GM12878 (cell line): ENCODE data around the gene DNAH11. TPM values are rescaled to one million over a fixed set of nuclear protein-coding genes. Genes with fewer than 3 reads are reported as not detected.

ENCODE experiments used
- ATAC-seq: fragments of 200-7000 bp; cut with Tn5 transposase; 3 replicates; pipeline ENCODE4 v1.9.1; 2020; ENCODE audit warnings: mild to moderate bottlenecking, moderate library complexity
- BruUV-seq: library from RNA; stranded (reverse); fragments of 400-500 nt; replicated peaks from 2 replicates; lab custom pipeline; 2021; lab: Mats Ljungman, UMichigan
- CTCF ChIA-PET: fragments of 300-600 bp; sonication (Branson Sonifier 250); formaldehyde crosslinking; extraction: SDS; loops from one replicate; lab custom pipeline; 2021; ENCODE audit warnings: inconsistent platforms; lab: Yijun Ruan, JAX
- POLR2A ChIA-PET: fragments of 350-600 bp; formaldehyde crosslinking; extraction: SDS; loops from one replicate; lab custom pipeline; 2021; ENCODE audit warnings: inconsistent platforms; lab: Charles Lee
- RAD21 ChIA-PET: fragments of 300-600 bp; sonication (Branson Sonifier 250); formaldehyde crosslinking; loops from one replicate; lab custom pipeline; 2023; ENCODE audit warnings: antibody characterized with exemption; ENCODE audit not compliant: unreplicated experiment; lab: Charles Lee
- SMC1A ChIA-PET: fragments of 300-600 bp; sonication (Branson Sonifier 250); formaldehyde crosslinking; loops from one replicate; lab custom pipeline; 2023; ENCODE audit not compliant: unreplicated experiment, uncharacterized antibody; lab: Charles Lee
- DNase-seq: peaks from one replicate; pipeline ENCODE4 v3.0.0-alpha.2; 2011; ENCODE audit warnings: low read depth, low spot score
- FAIRE-seq: peaks from 3 replicates; lab custom pipeline; 2011; peaks lifted over from hg19 to GRCh38; lab: Jason Lieb, UNC
- H2AFZ ChIP-seq: 2 replicates; pipeline ENCODE4 v1.6.0; 2011; ENCODE audit warnings: low read depth, low read length, control low read depth; ENCODE audit not compliant: control insufficient read depth
- H3K27ac ChIP-seq: 2 replicates; pipeline ENCODE4 v1.5.1; 2011; ENCODE audit warnings: control low read depth; ENCODE audit not compliant: control insufficient read depth, insufficient read depth
- H3K27me3 ChIP-seq, 2 experiments: replicated peaks in 1 of 2; 2 replicates each; pipeline versions ENCODE4 v1.6.0 to v1.6.1; 2011; ENCODE audit warnings: low read length in 1 of 2; ENCODE audit not compliant: control insufficient read depth in 2 of 2, insufficient read depth in 2 of 2
- H3K36me3 ChIP-seq, 2 experiments: 2 replicates each; pipeline ENCODE4 v1.5.1; 2011; ENCODE audit warnings: low read length in 1 of 2; ENCODE audit not compliant: control insufficient read depth in 2 of 2, insufficient read depth in 2 of 2
- H3K4me1 ChIP-seq: 2 replicates; pipeline ENCODE4 v1.6.1; 2011; ENCODE audit warnings: mild to moderate bottlenecking, low read length, moderate library complexity, mixed read lengths; ENCODE audit not compliant: control insufficient read depth, insufficient read depth
- H3K4me2 ChIP-seq: 2 replicates; pipeline ENCODE4 v1.6.0; 2011; ENCODE audit warnings: control low read depth; ENCODE audit not compliant: control insufficient read depth, insufficient read depth
- H3K4me3 ChIP-seq: fragments of 200-600 bp; sonication (generic); 2 replicates; pipeline ENCODE4 v1.5.1; 2016
- H3K79me2 ChIP-seq: 2 replicates; pipeline ENCODE4 v1.6.0; 2011; ENCODE audit warnings: low read length; ENCODE audit not compliant: control insufficient read depth, insufficient read depth
- H3K9ac ChIP-seq: 2 replicates; pipeline ENCODE4 v1.8.0; 2011; ENCODE audit warnings: low read length, control low read depth, mixed read lengths; ENCODE audit not compliant: control insufficient read depth, insufficient read depth
- H3K9me3 ChIP-seq: replicated peaks from 3 replicates; pipeline ENCODE4 v1.5.1; 2011; ENCODE audit warnings: mild to moderate bottlenecking, low read length; ENCODE audit not compliant: control insufficient read depth, insufficient read depth
- H4K20me1 ChIP-seq: 2 replicates; pipeline ENCODE4 v1.6.0; 2011; ENCODE audit not compliant: control insufficient read depth, insufficient read depth
- RAD21 ChIP-seq: IDR thresholded peaks from 2 replicates; pipeline ENCODE4 v1.6.1; 2011; ENCODE audit warnings: mild to moderate bottlenecking, low read depth, low read length, moderate library complexity; ENCODE audit not compliant: insufficient read depth
- SMC3 ChIP-seq: IDR thresholded peaks from 2 replicates; pipeline ENCODE4 v1.6.1; 2011; ENCODE audit warnings: low read length, improper control_type of control experiment, borderline replicate concordance
- SUPT20H ChIP-seq: IDR thresholded peaks from 2 replicates; pipeline ENCODE4 v1.6.1; 2011; ENCODE audit warnings: low read depth, mild to moderate bottlenecking, low read length, moderate library complexity, borderline replicate concordance; ENCODE audit not compliant: control insufficient read depth
- WGBS: methylation state at CpG from one replicate; pipeline ENCODE4 v1.1.6; 2016; ENCODE audit warnings: low lambda C conversion rate; ENCODE audit not compliant: insufficient replicate concordance, insufficient coverage; ENCODE audit errors: missing lambda C conversion rate; 5-methylcytosine and 5-hydroxymethylcytosine counted together
- in situ Hi-C: fragments of 300-500 bp; cut with MboI; formaldehyde crosslinking; loops from 9 replicates; pipeline ENCODE4 v1.14.3; 2018; ENCODE audit warnings: mixed read lengths
- intact Hi-C: fragments of 100-400 bp; cut with micrococcal nuclease; formaldehyde crosslinking; loops from one replicate; pipeline ENCODE4 v1.14.2; 2022; ENCODE audit not compliant: unreplicated experiment
- polyA plus RNA-seq, 11 experiments: library from polyadenylated mRNA; depleted of rRNA in 4 of 11; unstranded in 6 of 11; stranded (reverse) in 5 of 11; fragments of >200 nt; fragmentation: Nextera tagmentation in 4 of 11; fragmentation: Illumina TruSeq in 1 of 11; extraction: Ambion mirVana in 4 of 11; extraction: Trizol in 1 of 11; gene quantifications; 1 replicate in 1 of 11; 2 replicates in 10 of 11; pipeline versions ENCODE4 v1.2.1 to v1.2.3, GENCODE V29; 2011 to 2016; ENCODE audit warnings: inconsistent platforms in 2 of 11, missing spikeins in 2 of 11, low read depth in 1 of 11
- total RNA-seq, 4 experiments: library from RNA; depleted of rRNA in 3 of 4; stranded (reverse); fragments of >200 nt in 3 of 4; fragmentation: Illumina TruSeq in 1 of 4; extraction: Trizol in 1 of 4; gene quantifications; 2 replicates each; pipeline versions ENCODE4 v1.2.1 to v1.2.3, GENCODE V29; 2013 to 2021
- TF ChIP-seq, protein P1 (sequence below), 3 experiments: IDR thresholded peaks in 2 of 3; conservative IDR thresholded peaks in 1 of 3; 2 replicates each; pipeline ENCODE4 v1.5.1; 2011; ENCODE audit warnings: low read depth in 3 of 3, low read length in 3 of 3, mild to moderate bottlenecking in 3 of 3, control low read depth in 2 of 3, moderate library complexity in 2 of 3, inconsistent platforms in 1 of 3, mixed read lengths in 1 of 3; ENCODE audit not compliant: control insufficient read depth in 2 of 3, insufficient read depth in 1 of 3; ENCODE audit errors: extremely low read depth in 1 of 3

DNAH11 gene
- total and polyA plus RNA-seq, 10 of the 15 experiments (the other 5 are each of a cell fraction or from before 2014, with no cell fraction given), result 0.03 to 0.56 (median 0.10) TPM

- H3K27ac ChIP-seq, result no peak overlapping the region
- no peaks in the 10 kb centered on the region for H4K20me1 ChIP-seq
- BruUV-seq, result no TSS peak
- in situ Hi-C loops (loop anchor here (5.0 kb wide), 1 partner anchor 250 kb away; no protein-coding TSS in a partner anchor), intact Hi-C loops (loop anchor here (5.0 kb wide), 1 partner anchor 250 kb away; no protein-coding TSS in a partner anchor)
- TF ChIP-seq RAD21, result peak; percentile 45; the same call in 1 of the 2 replicates
- TF ChIP-seq, protein P1, sequence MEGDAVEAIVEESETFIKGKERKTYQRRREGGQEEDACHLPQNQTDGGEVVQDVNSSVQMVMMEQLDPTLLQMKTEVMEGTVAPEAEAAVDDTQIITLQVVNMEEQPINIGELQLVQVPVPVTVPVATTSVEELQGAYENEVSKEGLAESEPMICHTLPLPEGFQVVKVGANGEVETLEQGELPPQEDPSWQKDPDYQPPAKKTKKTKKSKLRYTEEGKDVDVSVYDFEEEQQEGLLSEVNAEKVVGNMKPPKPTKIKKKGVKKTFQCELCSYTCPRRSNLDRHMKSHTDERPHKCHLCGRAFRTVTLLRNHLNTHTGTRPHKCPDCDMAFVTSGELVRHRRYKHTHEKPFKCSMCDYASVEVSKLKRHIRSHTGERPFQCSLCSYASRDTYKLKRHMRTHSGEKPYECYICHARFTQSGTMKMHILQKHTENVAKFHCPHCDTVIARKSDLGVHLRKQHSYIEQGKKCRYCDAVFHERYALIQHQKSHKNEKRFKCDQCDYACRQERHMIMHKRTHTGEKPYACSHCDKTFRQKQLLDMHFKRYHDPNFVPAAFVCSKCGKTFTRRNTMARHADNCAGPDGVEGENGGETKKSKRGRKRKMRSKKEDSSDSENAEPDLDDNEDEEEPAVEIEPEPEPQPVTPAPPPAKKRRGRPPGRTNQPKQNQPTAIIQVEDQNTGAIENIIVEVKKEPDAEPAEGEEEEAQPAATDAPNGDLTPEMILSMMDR (IDR thresholded peaks at IDR 0.05 in 2 of 3, conservative IDR thresholded peaks at IDR 0.05 in 1 of 3; ENCODE audit: control insufficient read depth in 2 of 3, extremely low read depth in 1 of 3, insufficient read depth in 1 of 3, low read depth in 3 of 3, low read length in 3 of 3), result peak; percentile 37 to 42 (median 41); a peak in 4 of 6 replicates
- peak; percentile 28; the same call in 1 of the 2 replicates for TF ChIP-seq SMC3
- no peak for TF ChIP-seq SUPT20H
- H3K4me1 ChIP-seq, result no peaks in the 10 kb centered on the region
- no peak overlapping the region for H3K4me2 ChIP-seq
- DNase-seq (no peak), ATAC-seq (peak; percentile 58), FAIRE-seq (no peak)
- POLR2A ChIA-PET, result no interaction called here
- WGBS, result 93% methylated on average over 8 of the region's 8 CpGs
- RAD21 ChIA-PET, result no interaction called here
- H3K79me2 ChIP-seq, result no peaks in the 10 kb centered on the region
- H3K27me3 ChIP-seq, result no peaks in the 10 kb centered on the region
- SMC1A ChIA-PET, result interaction anchor here (0.6 to 2.1 kb wide), 4 partner anchors 9 to 253 kb away, joined by 3 to 5 read pairs (median 4); no protein-coding TSS in a partner anchor
- H3K9ac ChIP-seq, result no peak overlapping the region
- CTCF ChIA-PET, result interaction anchor here (0.9 to 2.2 kb wide), 3 partner anchors 73 to 251 kb away, joined by 3 to 8 read pairs (median 3); no protein-coding TSS in a partner anchor
- no peak overlapping the region for H2AFZ ChIP-seq
- H3K4me3 ChIP-seq, result no peak overlapping the region
- H3K9me3 ChIP-seq, result peaks cover 2% of the 10 kb centered on the region; the same call in 2 of the 3 replicates
- peaks cover 3 to 8% of the 10 kb centered on the region in 2 experiments; a peak in 2 of 4 replicates for H3K36me3 ChIP-seq
These were observed 35.1 kb upstream of the DNAH11 start for GRCh38 chr7:21507627-21508343.
